ENCODE data around the gene ARHGEF12.

Gene ARHGEF12

GRCh38 chr11:120432056-120433018, 96.1 kb downstream of the ARHGEF12 start:
- peak; percentile 2 to 10 for DNase-seq

GRCh38 chr11:120441592-120441991, 105.4 kb downstream of the ARHGEF12 start:
- DNase-seq = no peak

- no peak for DNase-seq
Observed at GRCh38 chr11:120442031-120442430, 105.8 kb downstream of the ARHGEF12 start.

GRCh38 chr11:120446802-120447201, 110.6 kb downstream of the ARHGEF12 start:
- no peak for DNase-seq

- no peak for DNase-seq
Observed at GRCh38 chr11:120448240-120448639, 112.0 kb downstream of the ARHGEF12 start.

GRCh38 chr11:120455487-120455886, 119.3 kb downstream of the ARHGEF12 start:
- no peak for DNase-seq

GRCh38 chr11:120457996-120458395, 121.8 kb downstream of the ARHGEF12 start:
- DNase-seq = no peak

- no peak for DNase-seq
Observed at GRCh38 chr11:120462825-120463224, 126.6 kb downstream of the ARHGEF12 start.

GRCh38 chr11:120465921-120466534, 129.8 kb downstream of the ARHGEF12 start:
- no peak for DNase-seq

GRCh38 chr11:120467627-120468026, 131.4 kb downstream of the ARHGEF12 start:
- no peak for DNase-seq

GRCh38 chr11:120471131-120471530, 134.9 kb downstream of the ARHGEF12 start:
- no peak for DNase-seq

- DNase-seq = no peak
Observed at GRCh38 chr11:120471994-120472393, 135.8 kb downstream of the ARHGEF12 start.

GRCh38 chr11:120473503-120473902, 137.3 kb downstream of the ARHGEF12 start:
- no peak for DNase-seq

GRCh38 chr11:120482149-120482548, 145.9 kb downstream of the ARHGEF12 start:
- no peak for DNase-seq

GRCh38 chr11:120484722-120485121, 148.5 kb downstream of the ARHGEF12 start:
- DNase-seq = no peak

GRCh38 chr11:120486138-120486537, 149.9 kb downstream of the ARHGEF12 start:
- DNase-seq = no peak

GRCh38 chr11:120489799-120490198, 153.6 kb downstream of the ARHGEF12 start:
- no peak for DNase-seq

GRCh38 chr11:120492486-120492885, 156.3 kb downstream of the ARHGEF12 start:
- no peak for DNase-seq

- no peak for DNase-seq
Observed at GRCh38 chr11:120494595-120494994, 158.4 kb downstream of the ARHGEF12 start.

- no peak for DNase-seq
Observed at GRCh38 chr11:120499088-120499487, 162.9 kb downstream of the ARHGEF12 start.

GRCh38 chr11:120499859-120500258, 163.6 kb downstream of the ARHGEF12 start:
- no peak for DNase-seq

- no peak for DNase-seq
Observed at GRCh38 chr11:120500414-120501071, 164.3 kb downstream of the ARHGEF12 start.

- DNase-seq = no peak
Observed at GRCh38 chr11:120501440-120501839, 165.2 kb downstream of the ARHGEF12 start.
